Heart right ventricle (tissue), 16 donors: ENCODE data around the gene XYLB. TPM values are rescaled to one million over a fixed set of nuclear protein-coding genes. Genes with fewer than 3 reads are reported as not detected.

Experiments
- ATAC-seq, 8 donors: fragments of 200-7000 bp; cut with Tn5 transposase; one replicate each; pipeline ENCODE4 v1.9.1; 2020; ENCODE audit warnings: mild to moderate bottlenecking in 8 of 8, moderate library complexity in 8 of 8, moderate number of reproducible peaks in 1 of 8
- DNase-seq, 2 donors: peaks; one replicate each; pipeline ENCODE4 v3.0.0-alpha.2; 2020
- H3K27ac ChIP-seq, 10 donors: fragments of 200-600 bp; sonication (generic) in 2 of 10; one replicate each; pipeline versions ENCODE4 v1.5.0 to v1.8.0; 2020 to 2022; ENCODE audit warnings: mild to moderate bottlenecking in 3 of 10
- H3K27me3 ChIP-seq, 7 donors: fragments of 200-600 bp; one replicate each; pipeline ENCODE4 v1.8.0; 2021 to 2022; ENCODE audit warnings: mild to moderate bottlenecking in 2 of 7
- H3K36me3 ChIP-seq, 9 donors: fragments of 200-600 bp; sonication (generic) in 1 of 9; one replicate each; pipeline versions ENCODE4 v1.5.0 to v1.8.0; 2020 to 2022; ENCODE audit warnings: mild to moderate bottlenecking in 2 of 9
- H3K4me1 ChIP-seq, 9 donors: fragments of 200-600 bp; sonication (generic) in 1 of 9; one replicate each; pipeline versions ENCODE4 v1.5.0 to v1.8.0; 2020 to 2022; ENCODE audit warnings: mild to moderate bottlenecking in 4 of 9
- H3K4me3 ChIP-seq, 10 donors: fragments of 200-600 bp; sonication (generic) in 2 of 10; one replicate each; pipeline versions ENCODE4 v1.5.0 to v1.8.0; 2020 to 2022; ENCODE audit warnings: mild to moderate bottlenecking in 7 of 10, moderate library complexity in 2 of 10
- H3K9me3 ChIP-seq, 11 donors: fragments of 200-600 bp in 10 of 11; sonication (generic) in 2 of 11; one replicate each; pipeline versions ENCODE4 v1.5.0 to v1.8.0; 2013 to 2022; ENCODE audit warnings: mild to moderate bottlenecking in 2 of 11, control low read depth in 1 of 11, moderate library complexity in 1 of 11
- WGBS, 2 donors: extraction: QIAGEN DNeasy Blood & Tissue Kit; methylation state at CpG; one replicate each; pipeline ENCODE4 v1.1.7; 2013; ENCODE audit warnings: inconsistent platforms in 1 of 2; 5-methylcytosine and 5-hydroxymethylcytosine counted together
- intact Hi-C, 10 donors: fragments of 100-400 bp; cut with DNase I; formaldehyde crosslinking; loops; one replicate each; pipeline versions ENCODE4 v1.11.1 to v1.14.2; 2022
- polyA plus RNA-seq, 2 donors: library from polyadenylated mRNA; stranded (reverse); fragments of 200-250 nt; gene quantifications; one replicate each; pipeline ENCODE4 v1.2.3, GENCODE V29; 2013
- total RNA-seq, 10 donors: library from RNA; stranded (reverse); fragmentation: NEBNext Ultra II Directional in 3 of 10; extraction: Animal tissue kit (Norgen Biotek cat#: 25700) in 3 of 10; gene quantifications; one replicate each; pipeline versions ENCODE4 v1.2.1 to v1.2.4, GENCODE V29; 2021 to 2023
- TF ChIP-seq, protein P1 (sequence below), 9 donors: fragments of 200-600 bp; sonication (generic) in 2 of 9; IDR thresholded peaks; one replicate each; pipeline versions ENCODE4 v1.5.0 to v1.8.0; 2021 to 2022; ENCODE audit warnings: antibody characterized with exemption in 9 of 9, mild to moderate bottlenecking in 5 of 9, moderate library complexity in 1 of 9
- donor health status: Arrhythmogenic right ventricular cardiomyopathy.
- donor health status: ischemic (EF 13 %, LVEDD 7.1; RV severe dilation, severe dysfunction).
- donor health status: healthy with polysubstance abuse.
- donor health status: DM: no; HTN: yes; CAD: no.
- donor health status: DM: no; HTN: no; CAD: no.
- donor health status: ischemic (EF 25% LVEDD 6.9; RV normal size, moderate dysfunction).
- donor health status: ischemic (EF 25% LVEDD 5.7; RV mildly dilated, moderate dysfunction).
- donor health status: healthy.
- donor health status: DM: yes; HTN: yes; CAD: no.
- donor health status: Ischemic cardiomyopathy.
- donor health status: ischemic (EF 35%, LVEDD 5.7; RV mildly dilated, moderate dysfunction).
- donor health status: nonischemic (EF 11% LVEDD 7.7; RV severe dilation, severe dysfunction).
- donor health status: DM: yes; HTN: yes; CAD: no.
- donor health status: PGD.
- donor health status: ischemic (EF 29% LVEDD 5.4; RV normal size, mild dysfunction).
- donor health status: nonischemic (EF 23%, LVEDD 6.1; RV moderate dilation, normal function).

The XYLB gene
- total and polyA plus RNA-seq, 12 donors = 0.22 to 1.7 (median 0.67) TPM

DNA sequence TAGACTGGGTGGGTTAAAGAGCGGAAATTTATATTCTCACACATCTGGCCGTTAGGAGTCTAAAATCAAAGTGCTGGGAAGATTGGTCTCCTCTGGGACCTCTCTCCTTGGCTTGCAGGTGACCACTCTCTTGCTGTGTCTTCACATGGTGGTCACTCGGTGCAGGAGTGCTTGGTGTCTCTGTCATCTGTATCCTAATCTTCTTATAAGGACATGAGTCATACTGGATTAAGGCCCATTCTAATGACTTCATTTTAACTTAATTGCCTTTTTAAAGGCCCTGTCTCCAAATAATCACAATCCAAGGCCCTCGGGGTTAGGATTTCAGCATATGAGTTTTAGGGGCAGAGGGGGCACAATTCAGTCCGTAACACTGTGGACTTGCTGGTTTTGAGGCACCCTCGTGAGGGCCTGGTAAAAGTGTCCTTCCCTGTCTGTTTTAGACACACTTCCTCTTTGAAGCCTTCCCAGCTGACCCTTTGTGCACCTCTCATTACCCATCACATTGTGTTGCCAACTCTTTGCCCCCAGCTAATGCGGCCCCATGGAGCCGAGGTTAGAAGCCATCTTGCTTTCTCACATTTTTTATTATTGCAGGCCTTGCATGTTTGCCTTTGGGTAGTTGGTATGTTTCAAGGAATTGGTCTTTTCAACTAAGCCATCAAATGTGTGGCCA lies 3.2 kb downstream of the XYLB start:
- Histone ChIP-seq H3K9me3 (no peaks in the 10 kb centered on the region), H3K36me3 (peaks cover 0 to 7% (median 0%) of the 10 kb centered on the region in 9 donors), H3K4me3 (no peak overlapping the region), H3K27me3 (no peaks in the 10 kb centered on the region), H3K27ac (no peak overlapping the region), H3K4me1 (peaks cover 0 to 22% (median 9%) of the 10 kb centered on the region in 9 donors)
- no peak for DNase-seq
- TF ChIP-seq, protein P1, sequence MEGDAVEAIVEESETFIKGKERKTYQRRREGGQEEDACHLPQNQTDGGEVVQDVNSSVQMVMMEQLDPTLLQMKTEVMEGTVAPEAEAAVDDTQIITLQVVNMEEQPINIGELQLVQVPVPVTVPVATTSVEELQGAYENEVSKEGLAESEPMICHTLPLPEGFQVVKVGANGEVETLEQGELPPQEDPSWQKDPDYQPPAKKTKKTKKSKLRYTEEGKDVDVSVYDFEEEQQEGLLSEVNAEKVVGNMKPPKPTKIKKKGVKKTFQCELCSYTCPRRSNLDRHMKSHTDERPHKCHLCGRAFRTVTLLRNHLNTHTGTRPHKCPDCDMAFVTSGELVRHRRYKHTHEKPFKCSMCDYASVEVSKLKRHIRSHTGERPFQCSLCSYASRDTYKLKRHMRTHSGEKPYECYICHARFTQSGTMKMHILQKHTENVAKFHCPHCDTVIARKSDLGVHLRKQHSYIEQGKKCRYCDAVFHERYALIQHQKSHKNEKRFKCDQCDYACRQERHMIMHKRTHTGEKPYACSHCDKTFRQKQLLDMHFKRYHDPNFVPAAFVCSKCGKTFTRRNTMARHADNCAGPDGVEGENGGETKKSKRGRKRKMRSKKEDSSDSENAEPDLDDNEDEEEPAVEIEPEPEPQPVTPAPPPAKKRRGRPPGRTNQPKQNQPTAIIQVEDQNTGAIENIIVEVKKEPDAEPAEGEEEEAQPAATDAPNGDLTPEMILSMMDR (IDR thresholded peaks at IDR 0.05) = no peak
- 83 to 84% methylated on average over 8 of the region's 8 CpGs for WGBS, 2 donors
- intact Hi-C loops = loop anchor here in 8 of 10 donors (5.0 to 10.0 kb wide), 6 partner anchors 127 to 305 kb away; partner anchors contain the start of genes ACAA1 (in 2 of the 8) and MYD88 (in 2 of the 8)
- no peak for ATAC-seq

DNA sequence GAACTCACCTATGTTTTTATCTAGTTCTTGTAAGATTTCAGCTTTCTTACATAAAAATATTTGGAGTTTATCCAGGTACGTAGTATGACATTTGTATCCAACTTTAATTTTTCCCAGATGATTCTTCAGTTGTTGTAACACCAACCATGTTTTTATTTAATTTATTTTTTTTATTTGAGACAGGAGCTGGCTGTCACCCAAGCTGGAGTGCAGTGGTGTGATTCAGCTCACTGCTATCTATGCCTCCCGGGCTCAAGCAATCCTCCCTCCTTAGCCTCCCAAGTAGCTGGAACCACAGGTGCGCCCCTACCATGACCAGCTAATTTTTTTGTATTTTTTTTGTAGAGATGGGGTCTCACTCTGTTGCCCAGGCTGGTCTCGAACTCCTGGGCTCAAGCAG lies 6.6 kb downstream of the XYLB start:
- H3K27ac ChIP-seq = no peak overlapping the region
- WGBS, 2 donors = 86 to 92% methylated on average over 4 of the region's 4 CpGs
- H3K4me3 ChIP-seq = no peak overlapping the region
- TF ChIP-seq, protein P1 (IDR thresholded peaks at IDR 0.05) = no peak
- no peaks in the 10 kb centered on the region for H3K27me3 ChIP-seq
- DNase-seq = no peak
- peaks cover 0 to 7% (median 0%) of the 10 kb centered on the region in 9 donors for H3K36me3 ChIP-seq
- no peaks in the 10 kb centered on the region for H3K9me3 ChIP-seq
- H3K4me1 ChIP-seq = peaks cover 0 to 6% (median 0%) of the 10 kb centered on the region in 9 donors
- intact Hi-C loops = no loop called here
- ATAC-seq = no peak

DNA sequence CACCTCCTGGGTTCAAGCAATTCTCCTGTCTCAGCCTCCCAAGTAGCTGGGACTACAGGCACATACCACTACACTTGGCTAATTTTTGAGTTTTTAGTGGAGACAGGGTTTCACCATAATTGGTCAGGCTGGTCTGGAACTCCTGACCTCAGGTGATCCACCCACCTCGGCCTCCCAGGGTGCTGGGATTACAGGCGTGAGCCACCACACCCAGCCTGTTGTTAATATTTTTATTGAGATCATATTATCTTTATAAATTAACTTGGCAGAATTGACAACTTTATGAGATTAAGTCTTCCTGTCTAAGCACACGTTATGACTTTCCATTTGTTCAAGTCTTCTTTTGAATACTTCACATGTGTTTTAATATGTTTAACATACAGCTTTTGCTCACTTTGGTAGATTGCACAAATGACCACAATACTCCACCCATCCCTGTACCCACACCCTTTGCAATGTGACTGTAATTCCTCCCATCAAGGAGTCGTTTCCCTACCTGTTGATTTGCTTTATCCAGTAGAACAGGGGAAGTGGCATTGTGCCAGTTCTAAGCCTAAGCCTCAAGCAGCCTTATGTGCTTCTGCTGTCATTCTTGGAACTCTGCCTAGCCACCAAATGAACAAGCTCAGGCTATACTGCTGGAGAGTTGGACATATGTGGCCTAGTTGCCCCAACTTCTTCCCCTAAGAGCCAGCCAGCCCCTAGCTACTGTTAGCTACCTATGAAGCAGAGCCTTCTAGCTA lies 8.2 kb downstream of the XYLB start:
- no peaks in the 10 kb centered on the region for H3K4me1 ChIP-seq
- TF ChIP-seq, protein P1 (IDR thresholded peaks at IDR 0.05) = no peak
- intact Hi-C loops = no loop called here
- H3K4me3 ChIP-seq = no peak overlapping the region
- DNase-seq (no peak), ATAC-seq (no peak)
- H3K36me3 ChIP-seq = peaks cover 0 to 7% (median 0%) of the 10 kb centered on the region in 9 donors
- H3K9me3 ChIP-seq = no peaks in the 10 kb centered on the region
- WGBS, 2 donors = 76 to 79% methylated on average over 4 of the region's 4 CpGs
- H3K27ac ChIP-seq = no peak overlapping the region
- no peaks in the 10 kb centered on the region for H3K27me3 ChIP-seq

GRCh38 chr3:38359038-38359437 lies 12.5 kb downstream of the XYLB start:
- no peaks in the 10 kb centered on the region for H3K4me1 ChIP-seq
- no peak for ATAC-seq
- TF ChIP-seq, protein P1 (IDR thresholded peaks at IDR 0.05) = no peak
- H3K4me3 ChIP-seq = no peak overlapping the region
- WGBS, 2 donors = 98 to 99% methylated on average over 6 of the region's 6 CpGs
- H3K27me3 ChIP-seq = no peaks in the 10 kb centered on the region
- no peaks in the 10 kb centered on the region for H3K9me3 ChIP-seq
- peaks cover 0 to 14% (median 0%) of the 10 kb centered on the region in 9 donors for H3K36me3 ChIP-seq
- intact Hi-C loops = no loop called here
- no peak for DNase-seq
- H3K27ac ChIP-seq = no peak overlapping the region
